HepG2 (cell line): ENCODE results near the gene VPS52. TPM values are rescaled to one million over a fixed set of nuclear protein-coding genes. Genes with fewer than 3 reads are reported as not detected.

Experiments
- ATAC-seq: fragments of 200-7000 bp; cut with Tn5 transposase; 3 replicates; pipeline ENCODE4 v1.9.1; 2020; ENCODE audit warnings: mild to moderate bottlenecking, moderate library complexity
- BruUV-seq: library from RNA; stranded (reverse); fragments of 400-500 nt; replicated peaks from 2 replicates; lab custom pipeline; 2021; lab: Mats Ljungman, UMichigan
- CTCF ChIA-PET: fragments of 300-600 bp; formaldehyde crosslinking; extraction: SDS; loops from one replicate; lab custom pipeline; 2021; ENCODE audit warnings: low total read pairs, inconsistent platforms, low intra/inter-chr PET ratio; lab: Yijun Ruan, JAX
- POLR2A ChIA-PET: fragments of 350-600 bp; sonication (Branson Sonifier 250); formaldehyde crosslinking; loops from one replicate; lab custom pipeline; 2020; ENCODE audit warnings: antibody characterized with exemption, inconsistent platforms; lab: Yijun Ruan, JAX
- DNase-seq: peaks from one replicate; pipeline ENCODE4 v3.0.0-alpha.2; 2015; ENCODE audit warnings: low spot score
- FAIRE-seq: peaks from 3 replicates; lab custom pipeline; 2011; peaks lifted over from hg19 to GRCh38; lab: Jason Lieb, UNC
- H2AFZ ChIP-seq: one replicate; pipeline ENCODE4 v1.6.1; 2011; ENCODE audit warnings: low read length, inconsistent platforms
- H3K27ac ChIP-seq: fragments of 300-600 bp; 3 replicates; pipeline ENCODE4 v1.8.0; 2011; ENCODE audit warnings: mixed run types, mild to moderate bottlenecking, mixed read lengths, low read length, inconsistent platforms; ENCODE audit not compliant: insufficient read depth; ENCODE audit errors: extremely low read length
- H3K27me3 ChIP-seq, 2 experiments: fragments of 200-600 bp in 1 of 2; 2 replicates in 1 of 2; 3 replicates in 1 of 2; pipeline versions ENCODE4 v1.6.0 to v1.8.0; 2011; ENCODE audit warnings: low read length in 2 of 2, mild to moderate bottlenecking in 2 of 2, moderate library complexity in 2 of 2, inconsistent platforms in 1 of 2; ENCODE audit not compliant: insufficient read depth in 2 of 2, control insufficient read depth in 1 of 2
- H3K36me3 ChIP-seq, 2 experiments: fragments of 200-600 bp in 1 of 2; replicated peaks in 1 of 2; 2 replicates in 1 of 2; 3 replicates in 1 of 2; pipeline versions ENCODE4 v1.5.1 to v1.8.0; 2011; ENCODE audit warnings: low read length in 2 of 2, inconsistent platforms in 1 of 2; ENCODE audit not compliant: insufficient read depth in 2 of 2, control insufficient read depth in 1 of 2
- H3K4me1 ChIP-seq: 2 replicates; pipeline ENCODE4 v1.5.1; 2012; ENCODE audit warnings: low read length, inconsistent platforms; ENCODE audit not compliant: insufficient read depth
- H3K4me2 ChIP-seq: 2 replicates; pipeline ENCODE4 v1.6.0; 2011; ENCODE audit warnings: low read depth, low read length, inconsistent platforms
- H3K4me3 ChIP-seq, 3 experiments: fragments of 200-600 bp in 1 of 3; sonication (generic), shearing (Covaris generic) in 1 of 3; replicated peaks in 1 of 3; 2 replicates each; pipeline ENCODE4 v1.5.1; 2011 to 2016; ENCODE audit warnings: low read length in 3 of 3, inconsistent platforms in 2 of 3, low read depth in 2 of 3, mild to moderate bottlenecking in 2 of 3, control low read depth in 1 of 3, mixed read lengths in 1 of 3; ENCODE audit not compliant: insufficient read depth in 1 of 3
- H3K79me2 ChIP-seq: one replicate; pipeline ENCODE4 v1.6.1; 2011; ENCODE audit warnings: low read length, inconsistent platforms; ENCODE audit not compliant: insufficient read depth
- H3K9ac ChIP-seq: 2 replicates; pipeline ENCODE4 v1.6.0; 2011; ENCODE audit warnings: mild to moderate bottlenecking, low read depth, low read length, inconsistent platforms; ENCODE audit not compliant: insufficient read depth
- H3K9me3 ChIP-seq: 2 replicates; pipeline ENCODE4 v1.5.1; 2012; ENCODE audit warnings: mild to moderate bottlenecking, low read length
- H4K20me1 ChIP-seq: 2 replicates; pipeline ENCODE4 v1.6.0; 2011; ENCODE audit warnings: inconsistent platforms, mild to moderate bottlenecking, low read length, moderate library complexity; ENCODE audit not compliant: insufficient read depth
- AGO1 ChIP-seq: fragments of 200-400 bp; formaldehyde crosslinking; IDR thresholded peaks from 2 replicates; pipeline ENCODE4 v1.6.1; 2017; ENCODE audit warnings: mild to moderate bottlenecking, low read depth, low read length, moderate library complexity; ENCODE audit not compliant: poor library complexity, severe bottlenecking
- ARNT2 ChIP-seq: sonication (generic); formaldehyde crosslinking; IDR thresholded peaks from 2 replicates; pipeline ENCODE4 v1.8.0; 2022; ENCODE audit warnings: mild to moderate bottlenecking, low read depth, missing genetic modification reagents, moderate library complexity
- EP300 ChIP-seq, 3 experiments: sonication (generic) in 1 of 3; formaldehyde crosslinking in 1 of 3; IDR thresholded peaks; 2 replicates each; pipeline versions ENCODE4 v1.5.1 to v1.6.1; 2011 to 2020; ENCODE audit warnings: low read depth in 2 of 3, low read length in 2 of 3, borderline replicate concordance in 1 of 3, improper control_type of control experiment in 1 of 3, mild to moderate bottlenecking in 1 of 3, missing genetic modification reagents in 1 of 3, moderate library complexity in 1 of 3
- HCFC1 ChIP-seq: fragments of 150-350 bp; IDR thresholded peaks from 2 replicates; pipeline ENCODE4 v1.6.1; 2014; ENCODE audit warnings: low read depth, low read length
- HOXD1 ChIP-seq: sonication (generic); formaldehyde crosslinking; IDR thresholded peaks from 2 replicates; pipeline ENCODE4 v1.5.0; 2020; ENCODE audit warnings: missing genetic modification reagents
- MATR3 ChIP-seq: sonication (generic); formaldehyde crosslinking; IDR thresholded peaks from 2 replicates; pipeline ENCODE4 v1.4.0; 2020; ENCODE audit warnings: missing genetic modification reagents
- MED8 ChIP-seq: sonication (generic); formaldehyde crosslinking; IDR thresholded peaks from 2 replicates; pipeline ENCODE4 v1.8.1; 2023; ENCODE audit warnings: mild to moderate bottlenecking, missing genetic modification reagents; ENCODE audit not compliant: insufficient replicate concordance
- MIER3 ChIP-seq: IDR thresholded peaks from 2 replicates; pipeline ENCODE4 v1.6.1; 2016; ENCODE audit warnings: missing compliant biosample characterization, borderline replicate concordance
- POGZ ChIP-seq: sonication (generic); formaldehyde crosslinking; IDR thresholded peaks from 2 replicates; pipeline ENCODE4 v1.4.0; 2020; ENCODE audit warnings: mild to moderate bottlenecking, missing genetic modification reagents
- RFX3 ChIP-seq: IDR thresholded peaks from 2 replicates; pipeline ENCODE4 v1.6.1; 2016; ENCODE audit warnings: missing biosample characterization, missing genetic modification reagents
- SALL1 ChIP-seq: sonication (generic); formaldehyde crosslinking; IDR thresholded peaks from 2 replicates; pipeline ENCODE4 v1.8.0; 2022; ENCODE audit warnings: mild to moderate bottlenecking, missing genetic modification reagents
- SMC3 ChIP-seq: IDR thresholded peaks from 2 replicates; pipeline ENCODE4 v1.6.1; 2011; ENCODE audit warnings: low read length, improper control_type of control experiment
- U2AF1 ChIP-seq: fragments of 200-400 bp; formaldehyde crosslinking; optimal IDR thresholded peaks from 2 replicates; pipeline ENCODE3; 2017; ENCODE audit warnings: mild to moderate bottlenecking, low read depth, low read length
- ZMYM2 ChIP-seq: sonication (generic); formaldehyde crosslinking; IDR thresholded peaks from 2 replicates; pipeline ENCODE4 v1.8.0; 2022; ENCODE audit warnings: mild to moderate bottlenecking, missing genetic modification reagents
- ZNF276 ChIP-seq: sonication (generic); formaldehyde crosslinking; IDR thresholded peaks from 2 replicates; pipeline ENCODE4 v1.4.0; 2020; ENCODE audit warnings: mild to moderate bottlenecking, low read depth, missing genetic modification reagents
- ZNF616 ChIP-seq: sonication (generic); formaldehyde crosslinking; IDR thresholded peaks from 2 replicates; pipeline ENCODE4 v1.5.0; 2020; ENCODE audit warnings: low read depth, mild to moderate bottlenecking, missing genetic modification reagents
- ZNF652 ChIP-seq: IDR thresholded peaks from 2 replicates; pipeline ENCODE4 v1.6.1; 2016; ENCODE audit warnings: low read depth, borderline replicate concordance
- WGBS: methylation state at CpG from one replicate; pipeline ENCODE4 v1.1.6; 2017; ENCODE audit warnings: low lambda C conversion rate; 5-methylcytosine and 5-hydroxymethylcytosine counted together
- in situ Hi-C: cut with HindIII; loops from 2 replicates; pipeline ENCODE4 v1.10.0; 2017; ENCODE audit warnings: low pct_unique_long_range_greater_than_20kb; ENCODE audit not compliant: extremely low pct_ligation_motif_present
- intact Hi-C: fragments of 100-400 bp; cut with micrococcal nuclease; formaldehyde crosslinking; loops from one replicate; pipeline ENCODE4 v1.10.0; 2022; ENCODE audit not compliant: unreplicated experiment
- polyA plus RNA-seq, 8 experiments: library from polyadenylated mRNA; depleted of rRNA in 3 of 8; stranded (reverse) in 7 of 8; unstranded in 1 of 8; fragments of >200 nt; fragmentation: Illumina TruSeq in 4 of 8; extraction: Trizol in 4 of 8; gene quantifications; 2 replicates each; pipeline versions ENCODE4 v1.2.1 to v1.2.3, GENCODE V29; 2011 to 2016; ENCODE audit warnings: low read depth in 4 of 8, missing spikeins in 1 of 8, mixed read lengths in 1 of 8; ENCODE audit not compliant: insufficient read depth in 1 of 8
- total RNA-seq, 5 experiments: library from RNA; depleted of rRNA; stranded (reverse); fragments of >200 nt; fragmentation: Illumina TruSeq; extraction: Trizol; gene quantifications; 2 replicates each; pipeline ENCODE4 v1.2.3, GENCODE V29; 2016; ENCODE audit warnings: low read depth in 1 of 5
- TF ChIP-seq, protein P1 (sequence below): sonication (generic); formaldehyde crosslinking; IDR thresholded peaks from 2 replicates; pipeline ENCODE4 v1.4.0; 2020; ENCODE audit warnings: missing genetic modification reagents; ENCODE audit errors: not compliant biosample characterization
- TF ChIP-seq, protein P2 (sequence below): IDR thresholded peaks from 2 replicates; pipeline ENCODE4 v1.6.1; 2016; ENCODE audit warnings: missing compliant biosample characterization, missing genetic modification reagents, borderline replicate concordance

VPS52 gene
- total and polyA plus RNA-seq, 2 of the 13 experiments (the other 11 are each of a cell fraction or from before 2014, with no cell fraction given) = 48.9 to 85.5 TPM

GRCh38 chr6:33317669-33318425, 46.2 kb upstream of the VPS52 start, which contains the start of gene ZBTB22:
ZBTB22 (minus strand) TSS chr6:33317744; CDS start chr6:33316916, 828 bp downstream.
- peaks cover 30% of the 10 kb centered on the region for H3K79me2 ChIP-seq
- intact Hi-C loops (no loop called here), in situ Hi-C loops (no loop called here)
- no peaks in the 10 kb centered on the region for H3K9me3 ChIP-seq
- ATAC-seq (peak; percentile 79), FAIRE-seq (peak; percentile 100), DNase-seq (peak; percentile 99)
- H3K4me3 ChIP-seq = peak within 1 kb of the TSS; percentile 71 to 79 (median 73)
- no peaks in the 10 kb centered on the region; a peak in 2 of 5 replicates for H3K27me3 ChIP-seq
- H3K27ac ChIP-seq = peak within 1 kb of the TSS; percentile 82
- CTCF ChIA-PET = no interaction called here
- no TSS peak for BruUV-seq
- peak within 1 kb of the TSS; percentile 84 for H2AFZ ChIP-seq
- 1% methylated on average over 33 of the region's 44 CpGs for WGBS
- peaks cover 3% of the 10 kb centered on the region; the same call in 1 of the 2 replicates for H4K20me1 ChIP-seq
- peak within 1 kb of the TSS; percentile 72 for H3K9ac ChIP-seq
- POLR2A ChIA-PET = interaction anchor here (0.5 to 3.9 kb wide), 29 partner anchors 9 to 1122 kb away, joined by 3 to 57 read pairs (median 5); partner anchors contain the start of genes B3GALT4, CUTA, PFDN6 and PHF1
- H3K36me3 ChIP-seq = peaks cover 5 to 31% of the 10 kb centered on the region in 2 experiments
- H3K4me2 ChIP-seq = peak within 1 kb of the TSS; percentile 78
- peaks cover 55% of the 10 kb centered on the region for H3K4me1 ChIP-seq
- TF ChIP-seq MED8 (CRISPR knock-in tag) = no peak
- TF ChIP-seq HOXD1 = 0 out of 2 replicates have a peak, but pooled peaks have one; percentile 20
- TF ChIP-seq MATR3 (CRISPR knock-in tag) = no peak
- TF ChIP-seq HCFC1 = 0 out of 2 replicates have a peak, but pooled peaks have one; percentile 18
- peak; percentile 55; the same call in 1 of the 2 replicates for TF ChIP-seq POGZ (CRISPR knock-in tag)
- TF ChIP-seq SALL1 (CRISPR knock-in tag) = peak; percentile 66; the same call in 1 of the 2 replicates
- no peak for TF ChIP-seq ZNF652 (CRISPR knock-in tag)
- no peak for TF ChIP-seq MIER3
- TF ChIP-seq SMC3 = no peak
- TF ChIP-seq AGO1 = peak; percentile 41
- 0 out of 2 replicates have a peak, but pooled peaks have one; percentile 22 for TF ChIP-seq ZNF616 (CRISPR knock-in tag)
- no peak for TF ChIP-seq EP300 (IDR thresholded peaks at IDR 0.05; ENCODE audit: low read depth in 2 of 2, low read length in 2 of 2)
- no peak for TF ChIP-seq EP300 (CRISPR knock-in tag; IDR thresholded peaks at IDR 0.05; ENCODE audit: borderline replicate concordance)
- TF ChIP-seq ZNF276 = peak; percentile 100
- TF ChIP-seq RFX3 = no peak
- TF ChIP-seq ZMYM2 (CRISPR knock-in tag) = no peak
- TF ChIP-seq, protein P1, sequence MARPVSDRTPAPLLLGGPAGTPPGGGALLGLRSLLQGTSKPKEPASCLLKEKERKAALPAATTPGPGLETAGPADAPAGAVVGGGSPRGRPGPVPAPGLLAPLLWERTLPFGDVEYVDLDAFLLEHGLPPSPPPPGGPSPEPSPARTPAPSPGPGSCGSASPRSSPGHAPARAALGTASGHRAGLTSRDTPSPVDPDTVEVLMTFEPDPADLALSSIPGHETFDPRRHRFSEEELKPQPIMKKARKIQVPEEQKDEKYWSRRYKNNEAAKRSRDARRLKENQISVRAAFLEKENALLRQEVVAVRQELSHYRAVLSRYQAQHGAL = no peak
- TF ChIP-seq ARNT2 (CRISPR knock-in tag) = peak; percentile 43; the same call in 1 of the 2 replicates
- TF ChIP-seq, protein P2, sequence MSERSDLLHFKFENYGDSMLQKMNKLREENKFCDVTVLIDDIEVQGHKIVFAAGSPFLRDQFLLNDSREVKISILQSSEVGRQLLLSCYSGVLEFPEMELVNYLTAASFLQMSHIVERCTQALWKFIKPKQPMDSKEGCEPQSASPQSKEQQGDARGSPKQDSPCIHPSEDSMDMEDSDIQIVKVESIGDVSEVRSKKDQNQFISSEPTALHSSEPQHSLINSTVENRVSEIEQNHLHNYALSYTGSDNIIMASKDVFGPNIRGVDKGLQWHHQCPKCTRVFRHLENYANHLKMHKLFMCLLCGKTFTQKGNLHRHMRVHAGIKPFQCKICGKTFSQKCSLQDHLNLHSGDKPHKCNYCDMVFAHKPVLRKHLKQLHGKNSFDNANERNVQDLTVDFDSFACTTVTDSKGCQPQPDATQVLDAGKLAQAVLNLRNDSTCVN (CRISPR knock-in tag) = no peak
- no peak for TF ChIP-seq U2AF1
